Esophagus squamous epithelium (tissue), 5 donors: ENCODE data around the gene DNAH14. TPM values are rescaled to one million over a fixed set of nuclear protein-coding genes. Genes with fewer than 3 reads are reported as not detected.
A peak's percentile ranks its signal among the peaks of the same experiment; 100 is the strongest.

Experiments
- DNase-seq: peaks from one replicate; lab custom pipeline; 2025; lab: John Stamatoyannopoulos, UW
- H3K27ac ChIP-seq, 4 donors: fragments of 200-600 bp; sonication (generic); one replicate each; pipeline ENCODE4 v1.5.1; 2016 to 2019; ENCODE audit warnings: mild to moderate bottlenecking in 1 of 4
- H3K27me3 ChIP-seq, 4 donors: fragments of 200-600 bp; sonication (generic); 1 replicate in 3 of 4; 2 replicates in 1 of 4; pipeline versions ENCODE4 v1.5.1 to v1.6.0; 2017 to 2021; ENCODE audit warnings: antibody characterized with exemption in 1 of 4
- H3K36me3 ChIP-seq, 3 donors: fragments of 200-600 bp; sonication (generic); one replicate each; pipeline ENCODE4 v1.5.1; 2016 to 2019
- H3K4me1 ChIP-seq, 3 donors: fragments of 200-600 bp; sonication (generic); one replicate each; pipeline ENCODE4 v1.5.1; 2017 to 2019
- H3K4me3 ChIP-seq, 4 donors: fragments of 200-600 bp; sonication (generic); 1 replicate in 3 of 4; 2 replicates in 1 of 4; pipeline ENCODE4 v1.5.1; 2016 to 2019; ENCODE audit warnings: mild to moderate bottlenecking in 2 of 4, moderate library complexity in 1 of 4
- H3K9me3 ChIP-seq, 3 donors: fragments of 200-600 bp; sonication (generic); one replicate each; pipeline ENCODE4 v1.5.1; 2016 to 2019
- POLR2A ChIP-seq, 4 donors: fragments of 450-650 bp; IDR thresholded peaks; one replicate each; pipeline ENCODE4 v1.6.1; 2017; ENCODE audit warnings: antibody characterized with exemption in 4 of 4, mild to moderate bottlenecking in 4 of 4, moderate library complexity in 3 of 4
- WGBS, 2 donors: methylation state at CpG; one replicate each; pipeline ENCODE4 v1.1.5; 2018; 5-methylcytosine and 5-hydroxymethylcytosine counted together
- intact Hi-C: fragments of 100-400 bp; cut with DNase I; formaldehyde crosslinking; loops from one replicate; pipeline ENCODE4 v1.15.0; 2022
- total RNA-seq, 4 donors: library from RNA; depleted of rRNA; stranded (reverse); fragments of >200 nt; gene quantifications; one replicate each; pipeline ENCODE4 v1.1.0, GENCODE V29; 2016
- TF ChIP-seq, protein P1 (sequence below), 6 experiments: fragments of 450-650 bp in 4 of 6; fragments of 200-600 bp in 2 of 6; sonication (generic) in 2 of 6; IDR thresholded peaks; one replicate each; pipeline ENCODE4 v1.5.1; 2016 to 2019; ENCODE audit warnings: antibody characterized with exemption in 6 of 6, mild to moderate bottlenecking in 4 of 6, moderate library complexity in 4 of 6
- donor health status: DM: yes; HTN: yes; CAD: no.

DNAH14 gene
- total RNA-seq, 4 donors from 2014 or later, result 2.0 to 11.4 (median 7.3) TPM

GRCh38 chr1:225446981-225447615 lies 517.6 kb downstream of the DNAH14 start:
- Histone ChIP-seq H3K27ac (peak overlapping the region; percentile 84 to 92 (median 91)), H3K36me3 (no peaks in the 10 kb centered on the region), H3K4me3 (no peak overlapping the region), H3K4me1 (peaks cover 53 to 94% (median 53%) of the 10 kb centered on the region in 3 donors), H3K9me3 (no peaks in the 10 kb centered on the region), H3K27me3 (no peaks in the 10 kb centered on the region)
- TF ChIP-seq, protein P1, sequence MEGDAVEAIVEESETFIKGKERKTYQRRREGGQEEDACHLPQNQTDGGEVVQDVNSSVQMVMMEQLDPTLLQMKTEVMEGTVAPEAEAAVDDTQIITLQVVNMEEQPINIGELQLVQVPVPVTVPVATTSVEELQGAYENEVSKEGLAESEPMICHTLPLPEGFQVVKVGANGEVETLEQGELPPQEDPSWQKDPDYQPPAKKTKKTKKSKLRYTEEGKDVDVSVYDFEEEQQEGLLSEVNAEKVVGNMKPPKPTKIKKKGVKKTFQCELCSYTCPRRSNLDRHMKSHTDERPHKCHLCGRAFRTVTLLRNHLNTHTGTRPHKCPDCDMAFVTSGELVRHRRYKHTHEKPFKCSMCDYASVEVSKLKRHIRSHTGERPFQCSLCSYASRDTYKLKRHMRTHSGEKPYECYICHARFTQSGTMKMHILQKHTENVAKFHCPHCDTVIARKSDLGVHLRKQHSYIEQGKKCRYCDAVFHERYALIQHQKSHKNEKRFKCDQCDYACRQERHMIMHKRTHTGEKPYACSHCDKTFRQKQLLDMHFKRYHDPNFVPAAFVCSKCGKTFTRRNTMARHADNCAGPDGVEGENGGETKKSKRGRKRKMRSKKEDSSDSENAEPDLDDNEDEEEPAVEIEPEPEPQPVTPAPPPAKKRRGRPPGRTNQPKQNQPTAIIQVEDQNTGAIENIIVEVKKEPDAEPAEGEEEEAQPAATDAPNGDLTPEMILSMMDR (IDR thresholded peaks at IDR 0.05), result no peak
- TF ChIP-seq POLR2A (IDR thresholded peaks at IDR 0.05), result no peak
- 59 to 80% methylated on average over 5 to 9 of the region's 9 CpGs for WGBS, 2 donors
- DNase-seq, result no peak
- intact Hi-C loops, result no loop called here

DNA sequence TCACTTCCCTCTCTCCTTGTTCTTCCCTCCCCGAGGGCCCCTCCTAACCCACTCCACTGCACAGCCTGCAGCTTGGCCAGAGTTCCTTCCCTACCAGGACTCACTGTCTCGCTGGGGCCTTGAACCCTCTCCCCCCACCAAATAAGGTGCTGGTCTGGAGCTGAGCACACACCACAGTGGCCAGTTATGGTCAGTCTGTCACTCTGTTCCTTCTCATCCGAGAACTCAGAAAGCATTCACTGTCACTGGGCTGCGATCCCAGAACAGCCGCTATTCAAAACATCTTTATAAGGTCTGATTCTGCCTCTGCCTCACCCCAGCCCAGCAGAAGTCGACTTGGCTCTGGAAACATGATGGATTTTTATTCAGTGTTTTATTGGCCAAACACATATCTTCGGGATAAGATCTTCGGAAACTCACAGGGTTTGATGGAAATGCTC lies 518.2 kb downstream of the DNAH14 start:
- Histone ChIP-seq H3K4me1 (peaks cover 53 to 93% (median 53%) of the 10 kb centered on the region in 3 donors), H3K9me3 (no peaks in the 10 kb centered on the region), H3K27me3 (no peaks in the 10 kb centered on the region), H3K27ac (peak overlapping the region; percentile 84 to 92 (median 91)), H3K4me3 (peak overlapping the region in 3 of 4 donors; percentile 17 to 50 (median 18)), H3K36me3 (no peaks in the 10 kb centered on the region)
- WGBS, 2 donors, result 53% methylated on average over 8 of the region's 8 CpGs
- DNase-seq, result no peak
- intact Hi-C loops, result no loop called here
- TF ChIP-seq, protein P1 (IDR thresholded peaks at IDR 0.05), result no peak
- no peak for TF ChIP-seq POLR2A (IDR thresholded peaks at IDR 0.05)

DNA sequence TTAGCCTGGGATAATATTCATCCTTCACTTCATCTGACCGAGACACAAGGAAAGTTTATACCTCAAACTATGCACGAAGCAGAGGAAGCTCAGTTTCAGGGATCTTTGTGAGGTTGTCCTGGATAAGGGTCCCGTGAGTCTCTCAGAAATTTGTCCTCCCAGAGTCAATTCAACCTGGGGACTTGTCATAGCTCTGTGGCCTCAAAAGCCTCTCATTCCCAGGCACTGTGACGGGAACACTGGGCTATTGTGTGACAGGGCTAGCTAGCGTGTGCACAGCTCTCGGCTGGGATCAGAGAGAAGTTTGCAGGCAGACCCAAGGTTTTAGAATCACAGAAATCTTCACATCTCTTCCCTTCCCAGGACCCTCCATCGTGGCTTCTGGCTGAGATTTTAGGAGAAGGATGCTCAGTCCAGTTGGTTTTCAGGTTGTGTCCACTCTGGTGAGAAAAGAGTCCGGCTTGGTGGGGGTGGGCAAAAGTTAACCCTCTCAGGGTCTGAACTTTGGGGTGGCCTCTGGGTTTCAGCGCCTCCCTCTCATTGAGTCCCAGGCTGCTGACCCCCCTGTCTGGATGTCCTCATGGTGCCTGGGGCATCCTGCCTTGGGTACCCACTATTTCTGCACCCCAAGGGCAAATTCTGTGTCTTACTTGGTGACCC lies 518.8 kb downstream of the DNAH14 start:
- peak overlapping the region in 3 of 4 donors; percentile 17 to 50 (median 18) for H3K4me3 ChIP-seq
- DNase-seq, result no peak
- H3K4me1 ChIP-seq, result peaks cover 53 to 88% (median 53%) of the 10 kb centered on the region in 3 donors
- intact Hi-C loops, result no loop called here
- 71 to 80% methylated on average over 6 to 9 of the region's 9 CpGs for WGBS, 2 donors
- H3K27ac ChIP-seq, result peak overlapping the region; percentile 84 to 92 (median 91)
- no peaks in the 10 kb centered on the region for H3K27me3 ChIP-seq
- no peaks in the 10 kb centered on the region for H3K9me3 ChIP-seq
- TF ChIP-seq POLR2A (IDR thresholded peaks at IDR 0.05), result no peak
- TF ChIP-seq, protein P1 (IDR thresholded peaks at IDR 0.05), result no peak
- H3K36me3 ChIP-seq, result no peaks in the 10 kb centered on the region
